Measurements from ENCODE around the gene OAT. TPM values are rescaled to one million over a fixed set of nuclear protein-coding genes. Genes with fewer than 3 reads are reported as not detected.

Gene OAT
- 100 to 1,000 TPM in 1 of 3 donors, 10 to 100 TPM in 2; 69.0 to 146 (median 74.0) TPM for polyA plus RNA-seq

- Mint-ChIP-seq H3K27me3 (ENCODE audit: low read depth in 3 of 3) (peaks cover 4 to 13% (median 4%) of the 10 kb centered on the region in 3 donors), H3K9me3 (no peaks in the 10 kb centered on the region), H3K27ac (peak within 1 kb of the TSS; percentile 57 to 87 (median 76)), H3K36me3 (no peaks in the 10 kb centered on the region), H3K4me1 (peaks cover 10 to 17% of the 10 kb centered on the region in 2 donors), H3K4me3 (peak within 1 kb of the TSS; percentile 80 to 87 (median 84))
- peak; percentile 93 to 94 (median 93) for DNase-seq
Observed at GRCh38 chr10:124418726-124419501, at the start of gene OAT. TSS of gene OAT (minus strand) at chr10:124418923. CDS start at chr10:124412171, 6,752 bp downstream.

GRCh38 chr10:124467165-124467564 lies 48.4 kb upstream of the OAT start:
- Mint-ChIP-seq H3K9me3 (no peaks in the 10 kb centered on the region), H3K36me3 (no peaks in the 10 kb centered on the region), H3K27ac (no peak overlapping the region), H3K27me3 (ENCODE audit: low read depth in 3 of 3) (peaks cover 0 to 2% (median 0%) of the 10 kb centered on the region in 3 donors), H3K4me3 (no peak overlapping the region), H3K4me1 (peaks cover 14 to 21% of the 10 kb centered on the region in 2 donors)
- DNase-seq: no peak

- Mint-ChIP-seq H3K4me3 (no peak overlapping the region), H3K9me3 (peaks cover 0 to 2% (median 0%) of the 10 kb centered on the region in 6 donors), H3K27me3 (ENCODE audit: low read depth in 3 of 3) (peaks cover 0 to 5% (median 3%) of the 10 kb centered on the region in 3 donors)
Observed at GRCh38 chr10:124465777-124466488, 47.2 kb upstream of the OAT start.

GRCh38 chr10:124465003-124465776 lies 46.5 kb upstream of the OAT start:
- no peak for DNase-seq
- H3K27me3 Mint-ChIP-seq (ENCODE audit: low read depth in 3 of 3): peaks cover 0 to 5% (median 3%) of the 10 kb centered on the region in 3 donors
- H3K9me3 Mint-ChIP-seq: peaks cover 0 to 2% (median 0%) of the 10 kb centered on the region in 6 donors
- H3K36me3 Mint-ChIP-seq: peaks cover 0 to 4% (median 0%) of the 10 kb centered on the region in 3 donors
- H3K27ac Mint-ChIP-seq: peak overlapping the region in 1 of 6 donors; percentile 38
- H3K4me1 Mint-ChIP-seq: peaks cover 17 to 27% of the 10 kb centered on the region in 2 donors
- H3K4me3 Mint-ChIP-seq: peak overlapping the region in 1 of 5 donors; percentile 19

More at GRCh38 chr10:124465777-124466488, 47.2 kb upstream of the OAT start:
- DNase-seq: no peak
- H3K36me3 Mint-ChIP-seq: peaks cover 0 to 4% (median 0%) of the 10 kb centered on the region in 3 donors
- H3K27ac Mint-ChIP-seq: no peak overlapping the region
- peaks cover 17 to 27% of the 10 kb centered on the region in 2 donors for H3K4me1 Mint-ChIP-seq

- H3K36me3 Mint-ChIP-seq: peaks cover 0 to 4% (median 0%) of the 10 kb centered on the region in 3 donors
- H3K9me3 Mint-ChIP-seq: peaks cover 0 to 2% (median 0%) of the 10 kb centered on the region in 6 donors
- H3K4me1 Mint-ChIP-seq: peaks cover 17 to 27% of the 10 kb centered on the region in 2 donors
- H3K4me3 Mint-ChIP-seq: peak overlapping the region in 1 of 5 donors; percentile 5
- H3K27me3 Mint-ChIP-seq (ENCODE audit: low read depth in 3 of 3): peaks cover 0 to 5% (median 3%) of the 10 kb centered on the region in 3 donors
- H3K27ac Mint-ChIP-seq: peak overlapping the region in 1 of 6 donors; percentile 19
- DNase-seq: no peak
Observed at GRCh38 chr10:124464028-124464965, 45.6 kb upstream of the OAT start.

- no peak for DNase-seq
- Mint-ChIP-seq H3K27ac (peak overlapping the region in 4 of 6 donors; percentile 57 to 95 (median 84)), H3K36me3 (peaks cover 0 to 4% (median 0%) of the 10 kb centered on the region in 3 donors), H3K27me3 (ENCODE audit: low read depth in 3 of 3) (peaks cover 4 to 10% (median 5%) of the 10 kb centered on the region in 3 donors), H3K4me3 (peak overlapping the region; percentile 86 to 91 (median 87)), H3K4me1 (peaks cover 17 to 27% of the 10 kb centered on the region in 2 donors), H3K9me3 (peaks cover 0 to 2% (median 0%) of the 10 kb centered on the region in 6 donors)
Observed at GRCh38 chr10:124462348-124462695, 43.6 kb upstream of the OAT start.

GRCh38 chr10:124461642-124462347 lies 43.1 kb upstream of the OAT start, which contains the start of gene LHPP:
TSS of gene LHPP (plus strand) at chr10:124461823. CDS start at chr10:124461863, 40 bp downstream.
- Mint-ChIP-seq H3K36me3 (peaks cover 0 to 4% (median 0%) of the 10 kb centered on the region in 3 donors), H3K9me3 (peaks cover 0 to 2% (median 0%) of the 10 kb centered on the region in 6 donors), H3K27ac (peak within 1 kb of the TSS; percentile 89 to 98 (median 96)), H3K4me1 (peaks cover 17 to 27% of the 10 kb centered on the region in 2 donors), H3K4me3 (peak within 1 kb of the TSS; percentile 87 to 96 (median 94)), H3K27me3 (ENCODE audit: low read depth in 3 of 3) (peaks cover 4 to 10% (median 5%) of the 10 kb centered on the region in 3 donors)
- peak; percentile 78 to 86 (median 85) for DNase-seq

- DNase-seq: no peak
- H3K36me3 Mint-ChIP-seq: peaks cover 0 to 4% (median 0%) of the 10 kb centered on the region in 3 donors
- H3K27ac Mint-ChIP-seq: no peak overlapping the region
- peaks cover 5 to 14% (median 7%) of the 10 kb centered on the region in 3 donors for H3K27me3 Mint-ChIP-seq (ENCODE audit: low read depth in 3 of 3)
- H3K9me3 Mint-ChIP-seq: peaks cover 0 to 2% (median 0%) of the 10 kb centered on the region in 6 donors
- H3K4me3 Mint-ChIP-seq: peak overlapping the region in 2 of 5 donors; percentile 10 to 56
- H3K4me1 Mint-ChIP-seq: peaks cover 11 to 16% of the 10 kb centered on the region in 2 donors
Observed at GRCh38 chr10:124460144-124460543, 41.4 kb upstream of the OAT start.

GRCh38 chr10:124459395-124459794 lies 40.7 kb upstream of the OAT start:
- Mint-ChIP-seq H3K4me1 (peaks cover 4 to 8% of the 10 kb centered on the region in 2 donors), H3K4me3 (no peak overlapping the region), H3K9me3 (peaks cover 0 to 2% (median 0%) of the 10 kb centered on the region in 6 donors), H3K27me3 (ENCODE audit: low read depth in 3 of 3) (peaks cover 10 to 16% (median 11%) of the 10 kb centered on the region in 3 donors), H3K36me3 (peaks cover 0 to 4% (median 0%) of the 10 kb centered on the region in 3 donors), H3K27ac (peak overlapping the region in 2 of 6 donors; percentile 38 to 48)
- no peak for DNase-seq

- Mint-ChIP-seq H3K27me3 (ENCODE audit: low read depth in 3 of 3) (peaks cover 11 to 19% (median 14%) of the 10 kb centered on the region in 3 donors), H3K9me3 (peaks cover 0 to 2% (median 0%) of the 10 kb centered on the region in 6 donors), H3K4me3 (no peak overlapping the region), H3K4me1 (peaks cover 4 to 6% of the 10 kb centered on the region in 2 donors), H3K36me3 (peaks cover 0 to 4% (median 0%) of the 10 kb centered on the region in 3 donors), H3K27ac (no peak overlapping the region)
- DNase-seq: no peak
Observed at GRCh38 chr10:124458889-124459288, 40.2 kb upstream of the OAT start.

- peaks cover 0 to 2% (median 0%) of the 10 kb centered on the region in 6 donors for H3K9me3 Mint-ChIP-seq
- H3K4me1 Mint-ChIP-seq: peaks cover 4 to 6% of the 10 kb centered on the region in 2 donors
- DNase-seq: no peak
- H3K36me3 Mint-ChIP-seq: peaks cover 0 to 4% (median 0%) of the 10 kb centered on the region in 3 donors
- H3K27me3 Mint-ChIP-seq (ENCODE audit: low read depth in 3 of 3): peaks cover 13 to 23% (median 14%) of the 10 kb centered on the region in 3 donors
- no peak overlapping the region for H3K27ac Mint-ChIP-seq
- no peak overlapping the region for H3K4me3 Mint-ChIP-seq
Observed at GRCh38 chr10:124458473-124458872, 39.8 kb upstream of the OAT start.

All from immature natural killer cell (primary cell).